Brain microvascular endothelial cell (primary cell): Measurements from ENCODE around the gene MOCS1.

Source experiments
- DNase-seq: peaks from one replicate; pipeline ENCODE4 v3.0.0-alpha.2; 2020
- H3K27ac ChIP-seq: fragments of 250-450 bp; sonication (Bioruptor Pico); 2 replicates; pipeline ENCODE4 v1.5.1; 2020; ENCODE audit warnings: mild to moderate bottlenecking, moderate library complexity
- H3K27me3 ChIP-seq: fragments of 250-450 bp; sonication (Bioruptor Pico); replicated peaks from 2 replicates; pipeline ENCODE4 v1.5.1; 2020; ENCODE audit warnings: mild to moderate bottlenecking
- H3K36me3 ChIP-seq: fragments of 250-450 bp; sonication (Bioruptor Pico); replicated peaks from 2 replicates; pipeline ENCODE4 v1.5.1; 2020; ENCODE audit warnings: mild to moderate bottlenecking
- H3K4me3 ChIP-seq: 2 replicates; pipeline ENCODE4 v1.5.1; 2011; ENCODE audit warnings: low read depth, mild to moderate bottlenecking, control low read depth, low read length, moderate library complexity
- in situ Hi-C: cut with HindIII; loops from 2 replicates; pipeline ENCODE4 v1.10.0; 2017; ENCODE audit warnings: low sequenced_read_pairs, low pct_ligation_motif_present
- TF ChIP-seq, protein P1 (sequence below): IDR thresholded peaks from 2 replicates; pipeline ENCODE4 v1.5.1; 2011; ENCODE audit warnings: low read depth, mild to moderate bottlenecking, moderate library complexity, low read length, control low read depth, inconsistent platforms; ENCODE audit errors: missing control alignments

MOCS1 gene

DNA sequence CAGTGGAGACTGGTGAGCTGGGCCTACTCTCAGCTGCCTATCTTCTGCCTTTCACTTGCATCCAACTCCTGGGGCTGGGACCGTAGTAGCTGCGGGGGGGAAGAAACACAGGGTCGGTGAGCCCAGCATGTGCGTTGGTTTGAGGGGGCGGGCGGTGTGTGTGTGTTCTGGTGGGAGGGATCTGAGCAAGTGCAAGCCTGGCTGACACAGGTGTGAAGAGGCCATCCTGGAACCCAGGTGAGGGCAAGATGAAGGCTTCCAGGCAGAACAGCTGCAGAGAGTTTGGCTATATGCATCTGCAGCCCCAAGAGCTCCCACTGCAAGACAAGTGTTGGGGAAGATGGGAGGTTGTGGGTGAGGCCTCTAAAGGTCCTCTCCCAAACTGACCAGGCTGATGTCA, 30.6 kb downstream of the MOCS1 start:
- Histone ChIP-seq H3K27ac (no peak overlapping the region), H3K36me3 (peaks cover 7% of the 10 kb centered on the region), H3K27me3 (no peaks in the 10 kb centered on the region), H3K4me3 (no peak overlapping the region)
- DNase-seq, result no peak
- TF ChIP-seq, protein P1, sequence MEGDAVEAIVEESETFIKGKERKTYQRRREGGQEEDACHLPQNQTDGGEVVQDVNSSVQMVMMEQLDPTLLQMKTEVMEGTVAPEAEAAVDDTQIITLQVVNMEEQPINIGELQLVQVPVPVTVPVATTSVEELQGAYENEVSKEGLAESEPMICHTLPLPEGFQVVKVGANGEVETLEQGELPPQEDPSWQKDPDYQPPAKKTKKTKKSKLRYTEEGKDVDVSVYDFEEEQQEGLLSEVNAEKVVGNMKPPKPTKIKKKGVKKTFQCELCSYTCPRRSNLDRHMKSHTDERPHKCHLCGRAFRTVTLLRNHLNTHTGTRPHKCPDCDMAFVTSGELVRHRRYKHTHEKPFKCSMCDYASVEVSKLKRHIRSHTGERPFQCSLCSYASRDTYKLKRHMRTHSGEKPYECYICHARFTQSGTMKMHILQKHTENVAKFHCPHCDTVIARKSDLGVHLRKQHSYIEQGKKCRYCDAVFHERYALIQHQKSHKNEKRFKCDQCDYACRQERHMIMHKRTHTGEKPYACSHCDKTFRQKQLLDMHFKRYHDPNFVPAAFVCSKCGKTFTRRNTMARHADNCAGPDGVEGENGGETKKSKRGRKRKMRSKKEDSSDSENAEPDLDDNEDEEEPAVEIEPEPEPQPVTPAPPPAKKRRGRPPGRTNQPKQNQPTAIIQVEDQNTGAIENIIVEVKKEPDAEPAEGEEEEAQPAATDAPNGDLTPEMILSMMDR, result no peak
- in situ Hi-C loops, result no loop called here

GRCh38 chr6:39902786-39903465, 31.3 kb downstream of the MOCS1 start:
- peaks cover 7% of the 10 kb centered on the region for H3K36me3 ChIP-seq
- H3K4me3 ChIP-seq, result no peak overlapping the region
- in situ Hi-C loops, result no loop called here
- H3K27ac ChIP-seq, result no peak overlapping the region
- TF ChIP-seq, protein P1, result peak; percentile 21
- DNase-seq, result no peak
- H3K27me3 ChIP-seq, result no peaks in the 10 kb centered on the region

DNA sequence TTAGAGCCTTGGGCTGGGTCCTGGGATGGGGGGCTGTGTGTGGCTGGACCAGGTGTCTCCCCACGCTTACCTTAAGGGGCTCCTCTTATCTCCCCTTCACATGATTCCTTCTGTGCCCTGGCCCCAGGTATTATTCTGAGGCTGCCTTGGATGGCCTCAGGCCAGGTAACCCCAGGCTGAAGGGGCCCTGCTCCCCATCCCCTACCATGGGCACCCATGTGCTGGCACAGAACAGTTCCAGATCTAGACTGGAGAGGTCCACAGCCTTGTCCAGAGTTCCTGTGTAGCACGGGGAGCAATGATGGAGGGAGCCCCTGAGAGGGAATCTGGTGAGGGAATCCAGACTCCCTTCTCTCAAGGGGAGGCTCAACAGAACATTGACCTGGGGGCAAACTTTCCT, 32.1 kb downstream of the MOCS1 start:
- Histone ChIP-seq H3K4me3 (no peak overlapping the region), H3K27me3 (no peaks in the 10 kb centered on the region), H3K36me3 (peaks cover 7% of the 10 kb centered on the region), H3K27ac (no peak overlapping the region)
- TF ChIP-seq, protein P1, result no peak
- no peak for DNase-seq
- in situ Hi-C loops, result no loop called here

DNA sequence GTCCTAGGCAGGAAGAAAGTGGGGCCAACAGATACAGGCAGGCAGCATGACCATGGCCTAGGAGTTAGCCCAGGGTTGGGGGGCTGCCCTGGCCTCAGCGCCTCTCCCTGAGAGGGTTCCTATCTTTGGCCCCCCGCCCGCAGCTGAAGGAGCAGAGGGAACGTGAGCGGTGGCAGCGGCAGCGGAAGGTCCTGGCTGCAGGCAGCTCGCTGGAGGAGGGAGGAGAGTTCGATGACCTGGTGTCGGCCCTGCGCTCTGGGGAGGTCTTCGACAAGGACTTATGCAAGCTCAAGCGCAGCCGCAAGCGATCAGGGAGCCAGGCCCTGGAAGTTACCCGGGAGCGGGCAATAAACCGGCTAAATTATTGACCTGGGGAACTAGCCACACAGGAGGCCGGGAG, 32.6 kb downstream of the MOCS1 start:
- peaks cover 7% of the 10 kb centered on the region for H3K36me3 ChIP-seq
- H3K4me3 ChIP-seq, result no peak overlapping the region
- TF ChIP-seq, protein P1, result no peak
- no peak for DNase-seq
- no peak overlapping the region for H3K27ac ChIP-seq
- in situ Hi-C loops, result no loop called here
- H3K27me3 ChIP-seq, result no peaks in the 10 kb centered on the region

DNA sequence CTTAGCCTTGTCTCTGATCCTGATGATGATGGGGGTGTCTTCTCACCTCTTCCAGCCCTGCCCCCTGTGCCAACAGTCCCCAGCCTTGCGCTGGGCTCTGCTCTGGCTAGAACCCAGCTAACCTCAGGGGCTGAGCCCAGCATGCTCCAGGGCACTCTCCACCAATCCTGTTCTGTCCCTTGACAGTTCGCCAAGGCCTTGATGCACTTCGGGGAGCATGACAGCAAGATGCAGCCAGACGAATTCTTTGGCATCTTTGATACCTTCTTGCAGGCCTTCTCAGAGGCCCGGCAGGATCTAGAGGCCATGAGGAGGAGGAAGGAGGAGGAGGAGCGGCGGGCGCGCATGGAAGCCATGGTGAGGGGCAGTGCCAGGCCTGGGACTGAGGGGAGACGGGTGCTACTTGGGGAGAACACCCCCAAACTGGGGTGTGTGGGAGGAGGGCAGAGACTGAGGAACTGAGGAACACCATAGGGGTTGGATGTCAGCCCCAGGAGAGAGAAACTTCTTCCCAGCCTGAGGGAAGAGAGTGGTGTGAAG, 33.1 kb downstream of the MOCS1 start:
- Histone ChIP-seq H3K27me3 (no peaks in the 10 kb centered on the region), H3K36me3 (peaks cover 5% of the 10 kb centered on the region), H3K27ac (no peak overlapping the region), H3K4me3 (no peak overlapping the region)
- TF ChIP-seq, protein P1, result no peak
- in situ Hi-C loops, result no loop called here
- no peak for DNase-seq
